Measurements from ENCODE around the gene BRPF3. TPM values are rescaled to one million over a fixed set of nuclear protein-coding genes. Genes with fewer than 3 reads are reported as not detected.

The BRPF3 gene
- total RNA-seq, 1 experiment from 2014 or later = 43.4 TPM

DNA sequence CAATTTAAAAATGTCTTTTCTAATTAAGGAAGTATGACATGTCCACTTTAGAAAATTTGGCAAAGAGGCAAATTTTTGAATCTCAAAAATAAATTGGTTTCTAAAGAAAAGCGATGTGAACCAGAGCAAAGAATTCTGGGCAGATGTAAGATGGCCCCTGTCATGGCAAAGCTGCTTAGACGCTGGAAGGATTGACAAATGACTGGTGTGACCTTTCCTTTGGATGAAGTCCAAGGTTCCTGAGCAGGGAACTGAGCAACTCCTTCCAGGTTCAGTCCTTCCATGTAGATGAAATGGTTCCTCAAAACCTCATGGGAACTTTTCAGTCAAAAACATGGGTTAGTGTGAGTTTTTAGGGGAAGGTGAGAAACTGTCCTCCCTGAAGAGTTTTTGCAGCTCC, 25.1 kb downstream of the BRPF3 start:
- Histone ChIP-seq H4K5ac (ENCODE audit: insufficient read length, low read depth, low read length) (no peak overlapping the region), H3K4me2 (ENCODE audit: insufficient read depth, insufficient read length, low read length) (no peak overlapping the region), H4K8ac (replicated peaks; ENCODE audit: insufficient read length, low read depth, low read length) (no peak overlapping the region), H3K27me3 (ENCODE audit: insufficient read depth, low read length) (no peaks in the 10 kb centered on the region), H2BK5ac (ENCODE audit: insufficient read length, low read length) (no peak overlapping the region), H4K20me1 (ENCODE audit: control insufficient read depth, insufficient read depth, insufficient read length) (no peaks in the 10 kb centered on the region), H2BK20ac (ENCODE audit: low read depth, low read length, poor library complexity, severe bottlenecking) (no peak overlapping the region), H3K23ac (ENCODE audit: insufficient read length, low read depth, low read length) (no peak overlapping the region), H3K18ac (ENCODE audit: insufficient read length, low read depth, low read length) (no peak overlapping the region), H2BK15ac (ENCODE audit: low read depth, low read length) (no peak overlapping the region), H4K91ac (ENCODE audit: insufficient read length, low read depth, low read length) (no peak overlapping the region), H3K23me2 (ENCODE audit: insufficient read length, low read depth, low read length, poor library complexity, severe bottlenecking) (no peaks in the 10 kb centered on the region), H2AFZ (ENCODE audit: low read length) (no peak overlapping the region), H3K79me2 (ENCODE audit: insufficient read depth, low read length) (no peaks in the 10 kb centered on the region), H3K9me3 (ENCODE audit: control insufficient read depth, low read depth, low read length) (no peaks in the 10 kb centered on the region), H3K27ac (ENCODE audit: insufficient read length, low read depth, low read length) (no peak overlapping the region), H3K4me1 (ENCODE audit: insufficient read depth, low read length) (no peaks in the 10 kb centered on the region), H3T11ph (ENCODE audit: low read length) (no peak overlapping the region), H3K56ac (ENCODE audit: insufficient read length, low read depth, low read length) (no peak overlapping the region), H2AK5ac (ENCODE audit: insufficient read length, low read length) (no peak overlapping the region), H3K14ac (ENCODE audit: insufficient read depth, low read length) (no peak overlapping the region), H3K4ac (ENCODE audit: low read depth, low read length) (no peak overlapping the region), H2BK12ac (ENCODE audit: insufficient read length, low read depth, low read length) (no peak overlapping the region), H3K79me1 (ENCODE audit: insufficient read depth, low read depth, low read length, poor library complexity, severe bottlenecking) (no peaks in the 10 kb centered on the region), H2BK120ac (ENCODE audit: low read depth, low read length, poor library complexity, severe bottlenecking) (no peak overlapping the region), H3K9ac (ENCODE audit: extremely low read depth, insufficient read length, low read length) (no peak overlapping the region)
- Mint-ChIP-seq H3K27me3 (ENCODE audit: low read depth) (no peaks in the 10 kb centered on the region; the same call in 1 of the 2 replicates), H3K27ac (no peak overlapping the region; a peak in 1 of 7 replicates), H3K4me1 (no peaks in the 10 kb centered on the region), H3K4me3 (no peak overlapping the region), H3K9me3 (no peaks in the 10 kb centered on the region), H3K36me3 (ENCODE audit: insufficient read depth in 1 of 3, low read depth in 3 of 3) (peaks cover 6 to 83% (median 68%) of the 10 kb centered on the region in 3 experiments; a peak in 6 of 7 replicates)
- no peak for DNase-seq
- TF ChIP-seq, protein P1, sequence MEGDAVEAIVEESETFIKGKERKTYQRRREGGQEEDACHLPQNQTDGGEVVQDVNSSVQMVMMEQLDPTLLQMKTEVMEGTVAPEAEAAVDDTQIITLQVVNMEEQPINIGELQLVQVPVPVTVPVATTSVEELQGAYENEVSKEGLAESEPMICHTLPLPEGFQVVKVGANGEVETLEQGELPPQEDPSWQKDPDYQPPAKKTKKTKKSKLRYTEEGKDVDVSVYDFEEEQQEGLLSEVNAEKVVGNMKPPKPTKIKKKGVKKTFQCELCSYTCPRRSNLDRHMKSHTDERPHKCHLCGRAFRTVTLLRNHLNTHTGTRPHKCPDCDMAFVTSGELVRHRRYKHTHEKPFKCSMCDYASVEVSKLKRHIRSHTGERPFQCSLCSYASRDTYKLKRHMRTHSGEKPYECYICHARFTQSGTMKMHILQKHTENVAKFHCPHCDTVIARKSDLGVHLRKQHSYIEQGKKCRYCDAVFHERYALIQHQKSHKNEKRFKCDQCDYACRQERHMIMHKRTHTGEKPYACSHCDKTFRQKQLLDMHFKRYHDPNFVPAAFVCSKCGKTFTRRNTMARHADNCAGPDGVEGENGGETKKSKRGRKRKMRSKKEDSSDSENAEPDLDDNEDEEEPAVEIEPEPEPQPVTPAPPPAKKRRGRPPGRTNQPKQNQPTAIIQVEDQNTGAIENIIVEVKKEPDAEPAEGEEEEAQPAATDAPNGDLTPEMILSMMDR (conservative IDR thresholded peaks at IDR 0.05) = no peak
- WGBS (ENCODE audit: extremely low coverage, insufficient read length, low lambda C conversion rate) = no CpG with 5 or more reads among the region's 2 CpGs

All from H9 (cell line).